Mucosa of gallbladder (tissue), 1 donor: Measurements from ENCODE around the gene PTGR3. TPM values are rescaled to one million over a fixed set of nuclear protein-coding genes. Genes with fewer than 3 reads are reported as not detected.
A peak's percentile ranks its signal among the peaks of the same experiment; 100 is the strongest.

ENCODE experiments used
- DNase-seq: peaks from one replicate; pipeline ENCODE4 v3.0.0-alpha.2; 2020; ENCODE audit warnings: low spot score
- total RNA-seq: library from RNA; stranded (reverse); gene quantifications from one replicate; pipeline ENCODE4 v1.2.1, GENCODE V29; 2021
- donor health status: DM: no; HTN: no; CAD: no.

PTGR3 gene, protein sequence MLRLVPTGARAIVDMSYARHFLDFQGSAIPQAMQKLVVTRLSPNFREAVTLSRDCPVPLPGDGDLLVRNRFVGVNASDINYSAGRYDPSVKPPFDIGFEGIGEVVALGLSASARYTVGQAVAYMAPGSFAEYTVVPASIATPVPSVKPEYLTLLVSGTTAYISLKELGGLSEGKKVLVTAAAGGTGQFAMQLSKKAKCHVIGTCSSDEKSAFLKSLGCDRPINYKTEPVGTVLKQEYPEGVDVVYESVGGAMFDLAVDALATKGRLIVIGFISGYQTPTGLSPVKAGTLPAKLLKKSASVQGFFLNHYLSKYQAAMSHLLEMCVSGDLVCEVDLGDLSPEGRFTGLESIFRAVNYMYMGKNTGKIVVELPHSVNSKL
- total RNA-seq = 41.1 TPM

DNA sequence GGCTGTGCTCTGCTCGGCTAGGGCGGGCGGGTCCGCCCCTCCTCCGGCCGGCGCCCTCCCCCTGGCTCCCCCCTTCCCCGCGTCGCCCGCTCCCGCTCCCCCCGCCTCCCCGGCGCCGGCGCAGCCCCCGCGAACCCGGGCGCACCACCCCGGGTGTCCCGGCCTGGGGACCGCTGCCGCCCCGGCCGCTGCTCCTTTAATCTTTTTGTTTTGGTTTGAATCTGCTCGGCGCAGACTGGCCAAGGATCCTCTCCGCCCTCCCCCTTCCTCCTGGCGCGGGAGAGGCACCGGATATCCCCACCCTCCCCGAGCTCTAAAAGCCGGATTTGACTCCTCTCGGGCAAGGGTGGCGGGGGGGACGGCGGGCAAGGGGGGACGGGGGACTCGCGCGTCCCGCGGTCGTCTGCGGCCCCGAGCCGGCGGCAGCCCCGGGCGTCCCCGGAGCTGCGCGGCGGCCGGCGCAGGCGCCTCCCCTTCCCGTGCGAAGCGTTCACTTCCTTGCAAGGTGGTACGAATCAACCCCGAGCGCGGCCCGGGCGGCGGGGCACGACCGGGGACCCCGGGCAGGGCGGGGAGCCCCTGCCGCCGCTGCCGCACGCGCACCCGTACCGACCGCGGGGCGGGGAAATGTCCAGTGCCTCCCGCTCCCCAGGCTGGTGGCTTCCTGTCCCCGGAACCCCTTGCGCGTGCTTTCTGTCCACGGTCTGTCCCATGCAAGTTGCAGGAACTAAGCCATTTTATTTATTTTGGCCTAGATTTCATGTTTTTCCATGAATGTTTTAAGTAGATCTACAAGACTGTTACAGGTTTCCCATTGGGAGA, at the start of gene PTGR3:
PTGR3 (minus strand) TSS at position 11 of the 822 bp plus-strand sequence. CDS start 81 bp downstream, outside the sequence.
- peak; percentile 77 for DNase-seq

- DNase-seq = no peak
Measured at GRCh38 chr18:75257605-75258004, 48.7 kb upstream of the PTGR3 start.

- DNase-seq = no peak
Measured at GRCh38 chr18:75256376-75256775, 47.4 kb upstream of the PTGR3 start.

GRCh38 chr18:75255094-75255493, 46.2 kb upstream of the PTGR3 start:
- DNase-seq = no peak

GRCh38 chr18:75253784-75254183, 44.8 kb upstream of the PTGR3 start:
- no peak for DNase-seq

GRCh38 chr18:75253043-75253442, 44.1 kb upstream of the PTGR3 start:
- DNase-seq = no peak

DNA sequence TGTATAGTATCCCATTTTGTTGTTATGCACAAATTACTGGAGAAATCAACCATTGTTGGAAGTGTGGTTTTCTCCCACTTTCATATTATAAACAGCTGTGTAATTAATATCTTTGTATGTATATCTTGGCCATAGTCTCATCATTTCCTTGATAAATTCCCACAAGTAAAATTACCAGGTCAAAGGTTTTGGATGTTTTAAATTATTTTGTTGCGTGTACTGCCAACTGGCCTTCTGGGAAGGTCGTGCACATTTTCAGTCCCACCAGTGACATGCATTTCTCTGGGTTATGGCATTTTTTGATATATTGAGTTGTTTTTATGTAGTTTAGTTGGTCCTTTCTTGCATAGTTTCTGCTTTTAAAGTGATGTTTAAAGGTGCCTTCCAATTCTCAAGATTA, 43.2 kb upstream of the PTGR3 start:
- DNase-seq = no peak

GRCh38 chr18:75251466-75251865, 42.5 kb upstream of the PTGR3 start:
- DNase-seq = no peak

DNA sequence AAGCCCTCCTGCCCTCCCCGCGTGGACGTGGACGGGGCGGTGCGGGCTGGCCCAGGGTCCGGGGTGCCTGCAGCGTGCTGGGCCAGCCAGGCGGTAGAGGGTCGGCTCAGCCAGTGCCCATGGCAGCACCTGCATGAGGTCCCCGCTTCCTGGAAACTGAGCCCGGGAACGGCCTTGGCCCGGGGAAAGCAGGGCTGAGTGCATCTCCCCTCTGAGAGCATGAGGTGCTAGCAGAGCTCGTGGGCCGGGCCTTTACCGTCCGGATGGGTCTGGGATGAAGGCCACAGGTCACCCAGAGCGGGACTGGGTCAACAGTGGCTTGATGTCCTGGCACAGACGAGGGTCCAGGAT, 41.5 kb upstream of the PTGR3 start:
- no peak for DNase-seq

GRCh38 chr18:75249672-75250470, 40.9 kb upstream of the PTGR3 start:
- no peak for DNase-seq

DNA sequence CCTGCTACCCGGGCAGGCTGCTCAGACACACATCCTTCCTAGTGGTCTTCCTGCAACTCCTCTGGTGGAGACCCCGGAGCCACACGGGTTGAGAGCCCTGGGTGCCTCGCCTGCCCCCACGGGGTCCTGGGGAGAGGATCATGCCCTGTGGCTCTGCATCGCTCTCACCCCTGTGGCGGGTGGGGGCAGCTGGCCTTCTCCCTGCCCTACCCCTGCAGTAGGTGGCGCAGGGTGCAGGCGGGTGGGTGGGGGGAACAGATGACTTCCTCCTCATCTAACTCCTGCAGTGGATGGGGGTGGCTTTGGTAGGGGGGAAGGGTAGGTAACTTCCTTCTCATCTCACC, 40.2 kb upstream of the PTGR3 start:
- DNase-seq = no peak

GRCh38 chr18:75248426-75249174, 39.7 kb upstream of the PTGR3 start:
- no peak for DNase-seq

DNA sequence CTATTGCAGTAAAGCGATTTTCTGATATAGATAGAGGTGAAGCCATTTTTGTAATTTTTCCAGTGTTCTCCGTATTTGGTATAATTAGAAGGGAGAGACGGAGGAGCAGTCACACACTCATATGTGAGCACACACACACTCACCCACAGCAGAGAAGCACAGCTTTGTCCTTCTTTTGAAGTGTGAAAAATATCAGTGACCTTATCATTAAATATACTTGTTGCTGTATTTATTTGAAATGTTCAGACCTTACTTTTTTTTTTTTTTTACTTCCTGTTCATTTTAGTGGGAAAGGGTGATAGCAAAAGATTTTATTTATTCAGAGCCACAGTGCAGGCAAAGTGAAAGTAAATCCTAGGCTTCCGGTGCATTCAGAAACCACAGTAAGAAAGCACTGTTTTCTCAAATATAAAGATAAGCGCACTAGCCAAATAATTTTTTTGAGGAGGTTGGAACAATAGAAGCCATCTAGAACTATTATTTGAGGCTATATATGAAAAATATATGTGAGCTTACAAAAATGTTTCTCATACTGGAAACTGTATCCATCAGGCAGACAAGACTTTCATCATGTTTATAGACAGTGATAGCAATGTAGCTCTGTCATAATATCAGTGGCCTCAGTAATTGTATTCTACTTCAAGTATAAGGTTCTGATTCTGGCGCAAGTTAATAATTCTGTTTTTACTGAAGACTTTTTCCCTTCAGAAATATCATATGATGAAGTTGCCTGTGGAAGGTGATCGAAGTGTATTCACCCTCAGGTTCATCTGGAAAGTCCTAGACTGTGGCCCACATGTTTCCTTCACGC, 38.9 kb upstream of the PTGR3 start:
- no peak for DNase-seq

- DNase-seq = no peak
Measured at GRCh38 chr18:75246721-75247610, 38.0 kb upstream of the PTGR3 start.

DNA sequence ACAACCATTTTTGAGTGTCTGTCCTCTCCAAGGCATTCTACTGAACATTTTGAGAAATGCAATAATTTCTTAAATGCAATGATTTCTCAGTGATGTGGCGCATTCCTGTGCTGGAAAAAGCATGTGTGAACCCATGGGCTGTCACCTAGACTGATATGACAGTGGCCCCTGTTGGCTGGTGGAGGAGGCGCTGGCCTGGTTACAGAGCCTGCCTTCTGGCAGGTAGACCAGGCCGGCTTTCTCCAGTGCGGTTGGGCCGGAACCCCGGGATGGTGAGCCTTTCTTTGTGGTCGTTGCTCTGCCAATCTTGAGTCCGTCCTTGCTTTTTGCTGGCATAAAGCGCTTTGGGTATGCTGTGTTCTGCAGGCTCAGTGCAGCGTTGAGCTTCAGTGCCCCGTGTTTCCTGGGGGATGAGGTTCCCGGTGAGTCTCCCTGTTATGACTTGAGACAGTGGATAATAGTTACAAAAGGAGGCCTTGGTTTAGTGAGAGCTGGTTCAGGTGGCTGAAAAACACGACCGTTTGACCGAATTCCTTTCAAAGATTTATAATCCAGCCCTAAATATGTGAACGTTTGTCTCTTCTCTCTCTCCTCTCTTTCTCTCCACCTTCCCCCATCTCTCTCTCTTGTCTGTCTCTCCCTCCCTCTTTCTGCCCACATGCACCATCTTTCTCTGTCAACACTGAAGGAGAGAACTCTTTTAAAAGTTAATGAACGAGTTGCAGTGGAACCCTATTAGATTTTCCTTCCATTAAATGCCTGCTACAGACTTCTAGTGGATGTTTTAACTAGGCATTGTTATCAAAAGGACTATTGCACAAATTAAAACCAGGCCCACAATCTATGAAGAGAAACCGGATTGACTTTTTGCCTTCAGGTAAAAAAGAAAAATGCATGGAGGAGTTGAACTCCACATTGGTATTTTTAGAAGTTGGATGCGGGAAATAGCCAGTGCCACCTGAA, 35.7 kb upstream of the PTGR3 start:
- DNase-seq = no peak

DNA sequence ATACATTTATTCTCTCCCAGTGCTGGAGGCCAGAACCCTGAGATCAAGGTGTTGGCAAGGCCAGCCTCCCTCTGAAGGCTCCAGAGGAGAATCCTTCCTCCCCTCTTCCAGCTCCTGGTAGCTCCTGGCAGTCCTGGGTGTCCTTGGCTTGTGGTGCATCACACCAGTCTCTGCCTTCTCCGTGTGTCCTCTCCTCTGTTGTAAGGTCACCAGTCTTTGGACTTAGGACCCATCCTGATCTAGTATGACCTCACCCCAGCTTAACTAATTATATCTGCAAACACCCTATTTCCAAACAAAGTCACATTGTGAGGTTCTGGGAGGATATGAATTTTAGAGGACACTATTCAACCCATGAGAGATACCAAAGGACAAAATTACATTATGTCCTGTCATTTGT, 32.8 kb upstream of the PTGR3 start:
- no peak for DNase-seq

- DNase-seq = no peak
Measured at GRCh38 chr18:75240433-75240832, 31.5 kb upstream of the PTGR3 start.

GRCh38 chr18:75238786-75239185, 29.8 kb upstream of the PTGR3 start:
- DNase-seq = no peak

- no peak for DNase-seq
Measured at GRCh38 chr18:75238100-75238499, 29.2 kb upstream of the PTGR3 start.
